22Rv1 (cell line): Measurements from ENCODE around the gene SACM1L.

ENCODE experiments used
- CTCF ChIP-seq: fragments of 450-650 bp; IDR thresholded peaks from 2 replicates; pipeline ENCODE4 v1.5.1; 2017; ENCODE audit warnings: mild to moderate bottlenecking
- ZFX ChIP-seq: fragments of 450-650 bp; IDR thresholded peaks from 2 replicates; pipeline ENCODE4 v1.6.1; 2017; ENCODE audit warnings: antibody characterized with exemption, borderline replicate concordance

DNA sequence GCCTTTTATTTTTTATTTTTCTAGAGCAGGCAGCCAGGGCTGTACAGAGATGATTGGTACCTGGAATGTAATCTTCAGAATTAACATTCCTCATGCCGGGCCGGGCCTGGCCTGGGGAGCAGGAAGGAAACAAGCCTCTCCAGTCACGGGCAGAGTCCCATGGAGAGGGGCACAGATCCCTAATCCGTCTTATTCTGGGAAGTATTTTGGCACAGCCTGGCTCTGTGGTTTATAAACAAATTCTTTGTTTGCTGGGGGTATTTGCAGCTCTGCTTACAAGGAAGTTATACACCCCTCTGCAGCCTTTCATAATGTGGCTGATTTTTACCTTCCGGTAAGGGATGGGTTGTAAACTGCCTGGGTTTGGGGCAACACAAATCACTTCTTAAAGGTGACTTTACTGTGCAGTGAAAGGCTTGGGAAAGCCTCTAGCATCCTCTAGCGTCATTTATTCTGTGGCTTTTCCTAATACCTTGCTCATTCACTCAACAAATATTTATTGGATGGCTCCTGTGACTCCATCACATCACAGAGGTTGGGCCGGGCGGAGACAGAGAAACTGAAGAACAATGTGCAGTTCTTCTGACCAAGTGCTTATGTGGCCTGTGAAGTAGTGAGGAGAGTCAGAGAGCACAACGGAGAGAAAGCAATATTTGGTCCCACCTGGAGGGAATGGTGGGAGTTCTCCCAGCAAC lies 104.4 kb downstream of the SACM1L start:
- TF ChIP-seq CTCF (no peak), ZFX (no peak)
